NB4 (cell line): ENCODE measurements around the gene BANP.
"Not testable (repeated sequence)": the region's sequence is repeated elsewhere in the genome, so short reads cannot be mapped to it uniquely, and the experiment has no call there.

ENCODE experiments used
- MYC ChIP-seq: IDR thresholded peaks from 2 replicates; pipeline ENCODE4 v1.6.1; 2011; ENCODE audit warnings: low read depth, low read length
- POLR2A ChIP-seq: IDR thresholded peaks from 2 replicates; pipeline ENCODE4 v1.6.1; 2011; ENCODE audit warnings: mild to moderate bottlenecking; ENCODE audit not compliant: insufficient read length; ENCODE audit errors: extremely low read depth
- TF ChIP-seq, protein P1 (sequence below): IDR thresholded peaks from one replicate; pipeline ENCODE4 v1.5.1; 2012; ENCODE audit warnings: low read depth, low read length

- TF ChIP-seq, protein P1, sequence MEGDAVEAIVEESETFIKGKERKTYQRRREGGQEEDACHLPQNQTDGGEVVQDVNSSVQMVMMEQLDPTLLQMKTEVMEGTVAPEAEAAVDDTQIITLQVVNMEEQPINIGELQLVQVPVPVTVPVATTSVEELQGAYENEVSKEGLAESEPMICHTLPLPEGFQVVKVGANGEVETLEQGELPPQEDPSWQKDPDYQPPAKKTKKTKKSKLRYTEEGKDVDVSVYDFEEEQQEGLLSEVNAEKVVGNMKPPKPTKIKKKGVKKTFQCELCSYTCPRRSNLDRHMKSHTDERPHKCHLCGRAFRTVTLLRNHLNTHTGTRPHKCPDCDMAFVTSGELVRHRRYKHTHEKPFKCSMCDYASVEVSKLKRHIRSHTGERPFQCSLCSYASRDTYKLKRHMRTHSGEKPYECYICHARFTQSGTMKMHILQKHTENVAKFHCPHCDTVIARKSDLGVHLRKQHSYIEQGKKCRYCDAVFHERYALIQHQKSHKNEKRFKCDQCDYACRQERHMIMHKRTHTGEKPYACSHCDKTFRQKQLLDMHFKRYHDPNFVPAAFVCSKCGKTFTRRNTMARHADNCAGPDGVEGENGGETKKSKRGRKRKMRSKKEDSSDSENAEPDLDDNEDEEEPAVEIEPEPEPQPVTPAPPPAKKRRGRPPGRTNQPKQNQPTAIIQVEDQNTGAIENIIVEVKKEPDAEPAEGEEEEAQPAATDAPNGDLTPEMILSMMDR, result not testable (repeated sequence)
- not testable (repeated sequence) for TF ChIP-seq POLR2A, MYC
Measured at GRCh38 chr16:88091221-88091971, 140.2 kb downstream of the BANP start.
